IMR-90 (cell line): ENCODE measurements around the gene AMBRA1. TPM values are rescaled to one million over a fixed set of nuclear protein-coding genes. Genes with fewer than 3 reads are reported as not detected.

Experiments used
- ATAC-seq: fragments of 200-7000 bp; cut with Tn5 transposase; 2 replicates; pipeline ENCODE4 v1.9.1; 2020; ENCODE audit warnings: low read depth, mild to moderate bottlenecking, moderate library complexity
- BruUV-seq: library from RNA; stranded (reverse); fragments of 400-500 nt; replicated peaks from 2 replicates; lab custom pipeline; 2021; lab: Mats Ljungman, UMichigan
- CTCF ChIA-PET: fragments of 300-600 bp; formaldehyde crosslinking; extraction: SDS; loops from one replicate; lab custom pipeline; 2021; ENCODE audit warnings: antibody characterized with exemption; lab: Yijun Ruan, JAX
- POLR2A ChIA-PET: fragments of 300-600 bp; sonication (Branson Sonifier 250); formaldehyde crosslinking; loops from one replicate; lab custom pipeline; 2022; ENCODE audit warnings: antibody characterized with exemption; ENCODE audit not compliant: unreplicated experiment; lab: Charles Lee
- DNase-seq: peaks from one replicate; pipeline ENCODE4 v3.0.0; 2013
- H2AFZ ChIP-seq: replicated peaks from 2 replicates; pipeline ENCODE3; 2013; ENCODE audit warnings: low read length, mild to moderate bottlenecking; ENCODE audit not compliant: poor library complexity
- H2AK5ac ChIP-seq: 2 replicates; pipeline ENCODE4 v1.6.1; 2013; ENCODE audit warnings: low read depth, low read length, inconsistent platforms
- H2AK9ac ChIP-seq: replicated peaks from 2 replicates; pipeline ENCODE3; 2013; ENCODE audit warnings: mild to moderate bottlenecking, low read depth, low read length, moderate library complexity; ENCODE audit not compliant: poor library complexity
- H2BK120ac ChIP-seq: 2 replicates; pipeline ENCODE4 v1.6.1; 2013; ENCODE audit warnings: low read depth, low read length, inconsistent platforms
- H2BK15ac ChIP-seq: 3 replicates; pipeline ENCODE4 v1.6.1; 2013; ENCODE audit warnings: low read depth, low read length, inconsistent platforms
- H2BK20ac ChIP-seq: 2 replicates; pipeline ENCODE4 v1.6.1; 2013; ENCODE audit warnings: low read depth, mild to moderate bottlenecking, inconsistent platforms, low read length, moderate library complexity
- H2BK5ac ChIP-seq: 2 replicates; pipeline ENCODE4 v1.6.1; 2013; ENCODE audit warnings: mild to moderate bottlenecking, low read depth, low read length, inconsistent platforms; ENCODE audit not compliant: poor library complexity, severe bottlenecking
- H3K14ac ChIP-seq: replicated peaks from 2 replicates; pipeline ENCODE4 v1.6.1; 2013; ENCODE audit warnings: low read depth, low read length, inconsistent platforms
- H3K18ac ChIP-seq: 2 replicates; pipeline ENCODE4 v1.6.1; 2013; ENCODE audit warnings: low read depth, low read length, control low read depth
- H3K23ac ChIP-seq: 2 replicates; pipeline ENCODE4 v1.6.1; 2013; ENCODE audit warnings: low read depth, low read length, inconsistent platforms
- H3K27ac ChIP-seq: 2 replicates; pipeline ENCODE4 v1.5.1; 2013; ENCODE audit warnings: mild to moderate bottlenecking, control low read depth, low read length; ENCODE audit not compliant: insufficient read depth
- H3K27me3 ChIP-seq: 2 replicates; pipeline ENCODE4 v1.6.1; 2013; ENCODE audit warnings: low read length; ENCODE audit not compliant: control insufficient read depth, insufficient read depth
- H3K36me3 ChIP-seq: 2 replicates; pipeline ENCODE4 v1.6.1; 2013; ENCODE audit warnings: low read length, mixed read lengths; ENCODE audit not compliant: control insufficient read depth, insufficient read depth
- H3K4ac ChIP-seq: 2 replicates; pipeline ENCODE4 v1.6.1; 2013; ENCODE audit warnings: low read depth, low read length, inconsistent platforms
- H3K4me1 ChIP-seq: 2 replicates; pipeline ENCODE4 v1.6.1; 2013; ENCODE audit warnings: low read length, mixed read lengths; ENCODE audit not compliant: control insufficient read depth, insufficient read depth
- H3K4me2 ChIP-seq: 2 replicates; pipeline ENCODE4 v1.6.1; 2013; ENCODE audit warnings: low read depth, mild to moderate bottlenecking, control low read depth, low read length, moderate library complexity
- H3K4me3 ChIP-seq: 2 replicates; pipeline ENCODE4 v1.5.1; 2013; ENCODE audit warnings: low read depth, mild to moderate bottlenecking, control low read depth, low read length, moderate library complexity; ENCODE audit not compliant: insufficient read depth
- H3K56ac ChIP-seq: 2 replicates; pipeline ENCODE4 v1.6.1; 2013; ENCODE audit warnings: low read length, inconsistent platforms; ENCODE audit not compliant: insufficient read depth; ENCODE audit errors: extremely low read depth
- H3K79me1 ChIP-seq, 2 experiments: 2 replicates each; pipeline ENCODE4 v1.6.1; 2013; ENCODE audit warnings: low read length in 2 of 2, inconsistent platforms in 1 of 2, low read depth in 1 of 2
- H3K9ac ChIP-seq: 2 replicates; pipeline ENCODE4 v1.6.1; 2013; ENCODE audit warnings: low read depth, low read length, control low read depth
- H3K9me1 ChIP-seq: 2 replicates; pipeline ENCODE4 v1.6.1; 2013; ENCODE audit warnings: low read length, inconsistent platforms; ENCODE audit not compliant: insufficient read depth
- H3K9me3 ChIP-seq: 2 replicates; pipeline ENCODE4 v1.6.1; 2013; ENCODE audit warnings: low read length; ENCODE audit not compliant: control insufficient read depth, insufficient read depth
- H4K20me1 ChIP-seq: 2 replicates; pipeline ENCODE4 v1.6.1; 2013; ENCODE audit warnings: low read length, inconsistent platforms; ENCODE audit not compliant: insufficient read depth
- H4K5ac ChIP-seq: 2 replicates; pipeline ENCODE4 v1.6.1; 2013; ENCODE audit warnings: mild to moderate bottlenecking, low read depth, low read length, control low read depth
- H4K8ac ChIP-seq, 2 experiments: 2 replicates each; pipeline ENCODE4 v1.6.1; 2013; ENCODE audit warnings: low read depth in 2 of 2, low read length in 2 of 2, control low read depth in 1 of 2, inconsistent platforms in 1 of 2
- H4K91ac ChIP-seq: 2 replicates; pipeline ENCODE4 v1.6.1; 2013; ENCODE audit warnings: low read depth, low read length, inconsistent platforms; ENCODE audit not compliant: insufficient read depth
- BHLHE40 ChIP-seq: fragments of 150-350 bp; IDR thresholded peaks from 2 replicates; pipeline ENCODE4 v1.6.1; 2016; ENCODE audit warnings: mild to moderate bottlenecking, low read depth, low read length
- CEBPB ChIP-seq: IDR thresholded peaks from 2 replicates; pipeline ENCODE4 v1.6.1; 2012; ENCODE audit warnings: low read depth, low read length, improper control_type of control experiment
- CHD1 ChIP-seq: IDR thresholded peaks from 2 replicates; pipeline ENCODE4 v1.6.1; 2012; ENCODE audit warnings: low read depth, low read length, improper control_type of control experiment
- MAFK ChIP-seq: IDR thresholded peaks from 2 replicates; pipeline ENCODE4 v1.6.1; 2012; ENCODE audit warnings: low read depth, low read length, improper control_type of control experiment
- MAZ ChIP-seq: IDR thresholded peaks from 2 replicates; pipeline ENCODE4 v1.6.1; 2012; ENCODE audit warnings: low read depth, mild to moderate bottlenecking, low read length, improper control_type of control experiment, moderate library complexity, borderline replicate concordance
- NFE2L2 ChIP-seq: fragments of 150-350 bp; IDR thresholded peaks from 2 replicates; pipeline ENCODE4 v1.6.1; 2016; ENCODE audit warnings: low read depth, mild to moderate bottlenecking, low read length
- RAD21 ChIP-seq: IDR thresholded peaks from 2 replicates; pipeline ENCODE4 v1.6.1; 2012; ENCODE audit warnings: low read length, improper control_type of control experiment
- RFX5 ChIP-seq: IDR thresholded peaks from 2 replicates; pipeline ENCODE4 v1.8.0; 2012; ENCODE audit warnings: low read depth, mild to moderate bottlenecking, low read length, moderate library complexity
- WGBS, 2 experiments: methylation state at CpG; one replicate each; pipeline versions ENCODE4 v1.1.5 to v1.1.7; 2013; ENCODE audit warnings: missing lambda C conversion rate in 2 of 2; ENCODE audit not compliant: insufficient read length in 1 of 2; ENCODE audit errors: extremely low coverage in 2 of 2; 5-methylcytosine and 5-hydroxymethylcytosine counted together
- dilution Hi-C: fragments of 300-500 bp; cut with HindIII; formaldehyde crosslinking; loops from one replicate; pipeline ENCODE4 v1.14.3; 2018; ENCODE audit warnings: low sequenced_read_pairs; ENCODE audit not compliant: unreplicated experiment
- in situ Hi-C: fragments of 300-500 bp; cut with MboI; formaldehyde crosslinking; loops from 3 replicates; pipeline ENCODE4 v1.14.3; 2019; ENCODE audit warnings: low sequenced_read_pairs, inconsistent platforms, mixed read lengths
- intact Hi-C: fragments of 100-400 bp; cut with micrococcal nuclease; formaldehyde crosslinking; loops from 2 replicates; pipeline ENCODE4 v1.10.0; 2022
- polyA plus RNA-seq, 3 experiments: library from polyadenylated mRNA; depleted of rRNA; stranded (reverse); fragments of >200 nt; gene quantifications; 2 replicates each; pipeline ENCODE4 v1.2.3, GENCODE V29; 2012; ENCODE audit warnings: low replicate concordance in 1 of 3
- total RNA-seq: library from RNA; depleted of rRNA; stranded (reverse); fragments of >200 nt; gene quantifications from 2 replicates; pipeline ENCODE4 v1.2.3, GENCODE V29; 2012
- TF ChIP-seq, protein P1 (sequence below): fragments of 150-350 bp; IDR thresholded peaks from 2 replicates; pipeline ENCODE4 v1.6.1; 2017; ENCODE audit warnings: mild to moderate bottlenecking, antibody characterized with exemption, low read length, low read depth
- TF ChIP-seq, protein P2 (sequence below): conservative IDR thresholded peaks from 2 replicates; pipeline ENCODE4 v1.5.1; 2012; ENCODE audit warnings: mild to moderate bottlenecking, low read depth, low read length, improper control_type of control experiment
- TF ChIP-seq, protein P3 (sequence below): fragments of 150-350 bp; IDR thresholded peaks from 2 replicates; pipeline ENCODE4 v1.6.1; 2016; ENCODE audit warnings: low read depth, mild to moderate bottlenecking, low read length, moderate library complexity, borderline replicate concordance

Gene AMBRA1
- total and polyA plus RNA-seq, 2 of the 4 experiments (the other 2 are of a cell fraction), result 9.4 to 18.3 TPM

DNA sequence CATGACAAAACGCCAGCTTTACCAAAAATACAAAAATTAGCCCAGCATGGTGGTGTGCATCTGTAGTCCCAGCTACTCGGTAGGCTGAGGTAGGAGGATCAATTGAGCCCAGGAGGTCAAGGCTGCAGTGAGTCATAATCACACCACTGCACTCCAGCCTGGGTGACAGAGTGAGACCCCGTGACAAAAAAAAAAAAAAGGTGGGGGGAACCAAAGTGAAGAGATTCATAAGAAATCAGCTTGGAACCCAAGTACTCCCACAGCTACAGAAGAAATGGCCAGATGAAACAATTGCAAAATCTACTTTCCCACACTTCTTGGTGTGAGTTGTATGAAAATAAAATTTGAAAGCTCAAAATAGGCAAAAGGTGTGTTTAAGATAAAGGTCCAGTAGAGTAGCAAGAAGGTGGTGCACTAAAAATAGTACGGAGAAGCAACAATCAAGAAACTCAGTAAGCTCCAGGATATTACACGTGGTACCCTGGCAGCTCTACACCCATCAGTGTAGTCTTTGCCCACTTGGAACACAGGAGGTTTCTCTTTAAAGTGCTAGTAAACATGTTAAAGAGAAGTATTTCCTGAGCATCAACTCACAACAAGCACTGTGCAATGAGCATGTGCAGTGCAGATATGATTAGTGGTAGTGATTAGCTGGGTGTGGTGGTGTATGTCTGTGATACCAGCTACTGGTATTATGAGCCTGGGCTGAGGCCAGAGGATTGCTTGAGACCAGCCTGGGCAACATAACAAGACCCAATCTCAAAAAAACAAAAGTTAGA, 17.9 kb upstream of the AMBRA1 start:
- ATAC-seq, result no peak
- H4K5ac ChIP-seq, result no peak overlapping the region
- POLR2A ChIA-PET, result no interaction called here
- no peak overlapping the region for H2AK5ac ChIP-seq
- no peaks in the 10 kb centered on the region for H3K9me3 ChIP-seq
- TF ChIP-seq NFE2L2 (no peak), MAZ (no peak), BHLHE40 (no peak), CHD1 (no peak), RAD21 (no peak), RFX5 (no peak), CEBPB (no peak), MAFK (no peak)
- TF ChIP-seq, protein P1, sequence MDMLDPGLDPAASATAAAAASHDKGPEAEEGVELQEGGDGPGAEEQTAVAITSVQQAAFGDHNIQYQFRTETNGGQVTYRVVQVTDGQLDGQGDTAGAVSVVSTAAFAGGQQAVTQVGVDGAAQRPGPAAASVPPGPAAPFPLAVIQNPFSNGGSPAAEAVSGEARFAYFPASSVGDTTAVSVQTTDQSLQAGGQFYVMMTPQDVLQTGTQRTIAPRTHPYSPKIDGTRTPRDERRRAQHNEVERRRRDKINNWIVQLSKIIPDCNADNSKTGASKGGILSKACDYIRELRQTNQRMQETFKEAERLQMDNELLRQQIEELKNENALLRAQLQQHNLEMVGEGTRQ, result no peak
- TF ChIP-seq, protein P2, sequence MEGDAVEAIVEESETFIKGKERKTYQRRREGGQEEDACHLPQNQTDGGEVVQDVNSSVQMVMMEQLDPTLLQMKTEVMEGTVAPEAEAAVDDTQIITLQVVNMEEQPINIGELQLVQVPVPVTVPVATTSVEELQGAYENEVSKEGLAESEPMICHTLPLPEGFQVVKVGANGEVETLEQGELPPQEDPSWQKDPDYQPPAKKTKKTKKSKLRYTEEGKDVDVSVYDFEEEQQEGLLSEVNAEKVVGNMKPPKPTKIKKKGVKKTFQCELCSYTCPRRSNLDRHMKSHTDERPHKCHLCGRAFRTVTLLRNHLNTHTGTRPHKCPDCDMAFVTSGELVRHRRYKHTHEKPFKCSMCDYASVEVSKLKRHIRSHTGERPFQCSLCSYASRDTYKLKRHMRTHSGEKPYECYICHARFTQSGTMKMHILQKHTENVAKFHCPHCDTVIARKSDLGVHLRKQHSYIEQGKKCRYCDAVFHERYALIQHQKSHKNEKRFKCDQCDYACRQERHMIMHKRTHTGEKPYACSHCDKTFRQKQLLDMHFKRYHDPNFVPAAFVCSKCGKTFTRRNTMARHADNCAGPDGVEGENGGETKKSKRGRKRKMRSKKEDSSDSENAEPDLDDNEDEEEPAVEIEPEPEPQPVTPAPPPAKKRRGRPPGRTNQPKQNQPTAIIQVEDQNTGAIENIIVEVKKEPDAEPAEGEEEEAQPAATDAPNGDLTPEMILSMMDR, result no peak
- TF ChIP-seq, protein P3, sequence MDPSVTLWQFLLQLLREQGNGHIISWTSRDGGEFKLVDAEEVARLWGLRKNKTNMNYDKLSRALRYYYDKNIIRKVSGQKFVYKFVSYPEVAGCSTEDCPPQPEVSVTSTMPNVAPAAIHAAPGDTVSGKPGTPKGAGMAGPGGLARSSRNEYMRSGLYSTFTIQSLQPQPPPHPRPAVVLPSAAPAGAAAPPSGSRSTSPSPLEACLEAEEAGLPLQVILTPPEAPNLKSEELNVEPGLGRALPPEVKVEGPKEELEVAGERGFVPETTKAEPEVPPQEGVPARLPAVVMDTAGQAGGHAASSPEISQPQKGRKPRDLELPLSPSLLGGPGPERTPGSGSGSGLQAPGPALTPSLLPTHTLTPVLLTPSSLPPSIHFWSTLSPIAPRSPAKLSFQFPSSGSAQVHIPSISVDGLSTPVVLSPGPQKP, result no peak
- in situ Hi-C loops, result no loop called here
- 60% methylated on average over 1 of the region's 5 CpGs; no CpG with 5 or more reads in 1 of the 2 experiments for WGBS, 2 experiments
- BruUV-seq, result no TSS peak
- H3K14ac ChIP-seq, result no peak overlapping the region
- no peak overlapping the region for H3K9ac ChIP-seq
- peaks cover 5% of the 10 kb centered on the region; the same call in 1 of the 2 replicates for H3K4me1 ChIP-seq
- H2AK9ac ChIP-seq, result no peak overlapping the region
- no peak overlapping the region for H3K56ac ChIP-seq
- CTCF ChIA-PET, result interaction anchor here (0.6 kb wide), 2 partner anchors 32 to 107 kb away, joined by 3 to 10 read pairs; no protein-coding TSS in a partner anchor
- no peaks in the 10 kb centered on the region for H3K27me3 ChIP-seq
- H3K4me2 ChIP-seq, result no peak overlapping the region
- H3K9me1 ChIP-seq, result peaks cover 6% of the 10 kb centered on the region; the same call in 1 of the 2 replicates
- H3K4me3 ChIP-seq, result no peak overlapping the region
- H2BK5ac ChIP-seq, result no peak overlapping the region
- no peak overlapping the region for H2BK20ac ChIP-seq
- peaks cover 6 to 35% of the 10 kb centered on the region in 2 experiments for H3K79me1 ChIP-seq
- H2AFZ ChIP-seq, result no peak overlapping the region
- no peak overlapping the region for H2BK15ac ChIP-seq
- H4K8ac ChIP-seq, result no peak overlapping the region
- H4K91ac ChIP-seq, result no peak overlapping the region
- intact Hi-C loops, result no loop called here
- no peak overlapping the region for H2BK120ac ChIP-seq
- no peak overlapping the region for H3K27ac ChIP-seq
- H4K20me1 ChIP-seq, result no peaks in the 10 kb centered on the region
- dilution Hi-C loops, result no loop called here
- no peak for DNase-seq
- no peak overlapping the region for H3K4ac ChIP-seq
- H3K18ac ChIP-seq, result no peak overlapping the region
- no peak overlapping the region for H3K23ac ChIP-seq
- H3K36me3 ChIP-seq, result no peaks in the 10 kb centered on the region
